A549 (cell line): ENCODE data around the gene SBNO2. TPM values are rescaled to one million over a fixed set of nuclear protein-coding genes. Genes with fewer than 3 reads are reported as not detected.

Experiments
- ATAC-seq, 2 experiments: fragments of 200-7000 bp in 1 of 2; fragments of >200 bp in 1 of 2; cut with Nextera tagmentation in 1 of 2; cut with Tn5 transposase in 1 of 2; 3 replicates each; pipeline versions ENCODE4 v1.8.0 to v1.9.1; 2018 to 2020; ENCODE audit warnings: mild to moderate bottlenecking in 1 of 2, moderate library complexity in 1 of 2
- CTCF ChIA-PET: fragments of 300-600 bp; sonication (Branson Sonifier 250); formaldehyde crosslinking; extraction: SDS; loops from one replicate; lab custom pipeline; 2021; ENCODE audit warnings: antibody characterized with exemption, inconsistent platforms; lab: Yijun Ruan, JAX
- POLR2A ChIA-PET: fragments of 350-600 bp; formaldehyde crosslinking; extraction: SDS; loops from one replicate; lab custom pipeline; 2021; ENCODE audit warnings: antibody characterized with exemption, inconsistent platforms; lab: Yijun Ruan, JAX
- DNase-seq, 2 experiments: peaks; one replicate each; pipeline versions ENCODE4 v3.0.0 to v3.0.0-alpha.2; 2011 to 2016; ENCODE audit warnings: low read depth in 1 of 2, low spot score in 1 of 2
- FAIRE-seq: peaks from 2 replicates; lab custom pipeline; 2011; peaks lifted over from hg19 to GRCh38; lab: Jason Lieb, UNC
- H3K27ac ChIP-seq, 2 experiments: fragments of >200 bp; sonication (Bioruptor Twin); formaldehyde crosslinking; 3 replicates each; pipeline ENCODE4 v1.5.1; 2016 to 2017
- H3K4me1 ChIP-seq: fragments of >200 bp; sonication (Bioruptor Twin); formaldehyde crosslinking; 3 replicates; pipeline ENCODE4 v1.6.1; 2016
- H3K4me2 ChIP-seq: fragments of >200 bp; sonication (Bioruptor Twin); formaldehyde crosslinking; 3 replicates; pipeline ENCODE4 v1.6.1; 2016
- H3K4me3 ChIP-seq: fragments of >200 bp; sonication (Bioruptor Twin); formaldehyde crosslinking; 3 replicates; pipeline ENCODE4 v1.5.1; 2016
- H3K9me3 ChIP-seq: fragments of >200 bp; sonication (Bioruptor Twin); formaldehyde crosslinking; 3 replicates; pipeline ENCODE4 v1.6.1; 2016
- CBX2 ChIP-seq: fragments of 200-600 bp; sonication (generic); IDR thresholded peaks from 2 replicates; pipeline ENCODE4 v1.6.1; 2016; ENCODE audit warnings: low read depth, mild to moderate bottlenecking, borderline replicate concordance
- EHF ChIP-seq: fragments of 250-450 bp; sonication (Bioruptor Pico); IDR thresholded peaks from 2 replicates; pipeline ENCODE4 v1.5.0; 2020; ENCODE audit warnings: mild to moderate bottlenecking
- EP300 ChIP-seq, 2 experiments: fragments of >200 bp; sonication (Bioruptor Twin); formaldehyde crosslinking; IDR thresholded peaks; 2 replicates in 1 of 2; 3 replicates in 1 of 2; pipeline ENCODE4 v1.6.1; 2016 to 2017
- ESRRA ChIP-seq: fragments of 150-350 bp; IDR thresholded peaks from 2 replicates; pipeline ENCODE4 v1.6.1; 2014; ENCODE audit warnings: mild to moderate bottlenecking, low read length, borderline replicate concordance
- HDAC2 ChIP-seq: fragments of 200-600 bp; sonication (generic); IDR thresholded peaks from 2 replicates; pipeline ENCODE4 v1.6.1; 2016
- HMGXB4 ChIP-seq: fragments of 250-450 bp; sonication (Bioruptor Pico); IDR thresholded peaks from 2 replicates; pipeline ENCODE4 v1.5.0; 2021; ENCODE audit warnings: mild to moderate bottlenecking, moderate library complexity, borderline replicate concordance
- JUN ChIP-seq, 2 experiments: fragments of >200 bp; sonication (Bioruptor Twin); formaldehyde crosslinking; IDR thresholded peaks; 2 replicates in 1 of 2; 3 replicates in 1 of 2; pipeline ENCODE4 v1.6.1; 2016 to 2017
- KDM1A ChIP-seq: fragments of 200-600 bp; sonication (generic); IDR thresholded peaks from 2 replicates; pipeline ENCODE4 v1.6.1; 2016; ENCODE audit warnings: low read depth, mild to moderate bottlenecking
- MAZ ChIP-seq: fragments of 150-350 bp; IDR thresholded peaks from 2 replicates; pipeline ENCODE4 v1.6.1; 2014; ENCODE audit warnings: antibody characterized with exemption, low read depth, low read length, borderline replicate concordance
- NPAS2 ChIP-seq: fragments of 250-450 bp; sonication (Bioruptor Pico); IDR thresholded peaks from 2 replicates; pipeline ENCODE4 v1.8.0; 2022; ENCODE audit warnings: mild to moderate bottlenecking, moderate library complexity, borderline replicate concordance
- PBX3 ChIP-seq: IDR thresholded peaks from 2 replicates; pipeline ENCODE4 v1.6.1; 2012
- POLR2A ChIP-seq: IDR thresholded peaks from 2 replicates; pipeline ENCODE4 v1.6.1; 2012; ENCODE audit warnings: mild to moderate bottlenecking, low read length
- RCOR1 ChIP-seq: fragments of 150-350 bp; IDR thresholded peaks from 2 replicates; pipeline ENCODE4 v1.6.1; 2014; ENCODE audit warnings: antibody characterized with exemption, low read length, low read depth
- RFX5 ChIP-seq: fragments of 450-650 bp; IDR thresholded peaks from 2 replicates; pipeline ENCODE4 v1.7.1; 2014; ENCODE audit warnings: antibody characterized with exemption, mild to moderate bottlenecking, moderate library complexity
- RNF2 ChIP-seq: fragments of 200-600 bp; sonication (generic); IDR thresholded peaks from 2 replicates; pipeline ENCODE4 v1.6.1; 2016; ENCODE audit warnings: low read depth, mild to moderate bottlenecking, antibody characterized with exemption, moderate library complexity, borderline replicate concordance
- TFCP2L1 ChIP-seq: fragments of 250-450 bp; sonication (Bioruptor Pico); IDR thresholded peaks from 2 replicates; pipeline ENCODE4 v1.5.0; 2021; ENCODE audit warnings: mild to moderate bottlenecking
- WGBS: methylation state at CpG from one replicate; pipeline ENCODE4 v1.1.6; 2017; ENCODE audit errors: missing lambda C conversion rate; 5-methylcytosine and 5-hydroxymethylcytosine counted together
- polyA plus RNA-seq, 4 experiments: library from polyadenylated mRNA; depleted of rRNA in 3 of 4; stranded (reverse); fragments of >200 nt; fragmentation: RNase III in 1 of 4; extraction: RNeasy Plus Mini Kit Qiagen cat#74134 plus additional on column Dnase treatment in 1 of 4; gene quantifications; 2 replicates in 3 of 4; 3 replicates in 1 of 4; pipeline ENCODE4 v1.2.3, GENCODE V29; 2011 to 2017
- TF ChIP-seq, protein P1 (sequence below): IDR thresholded peaks from 2 replicates; pipeline ENCODE4 v1.6.1; 2012
- TF ChIP-seq, protein P2 (sequence below): fragments of 450-650 bp; IDR thresholded peaks from 2 replicates; pipeline ENCODE4 v1.6.1; 2014; ENCODE audit warnings: antibody characterized with exemption

Gene SBNO2
- polyA plus RNA-seq, 2 of the 4 experiments (the other 2 are of a cell fraction): 6.8 to 27.0 TPM

GRCh38 chr19:1156830-1157615 lies 17.0 kb downstream of the SBNO2 start:
- ATAC-seq (no peak), FAIRE-seq (no peak), DNase-seq (no peak)
- Histone ChIP-seq H3K4me1 (peaks cover 57% of the 10 kb centered on the region), H3K9me3 (no peaks in the 10 kb centered on the region), H3K4me3 (no peak overlapping the region), H3K27ac (peak overlapping the region; percentile 90 to 98; a peak in 4 of 6 replicates), H3K4me2 (no peak overlapping the region)
- TF ChIP-seq ESRRA (no peak), KDM1A (no peak)
- ChIA-PET POLR2A (no interaction called here), CTCF (no interaction called here)
- 96% methylated on average over 14 of the region's 46 CpGs for WGBS

GRCh38 chr19:1156305-1156801 lies 17.7 kb downstream of the SBNO2 start:
- whole genome bisulfite sequencing: 71% methylated on average over 20 of the region's 24 CpGs
- peak; percentile 35 to 48; a peak in 5 of 6 replicates for ATAC-seq
- H3K4me2 ChIP-seq: peak overlapping the region; percentile 70; the same call in 2 of the 3 replicates

DNA sequence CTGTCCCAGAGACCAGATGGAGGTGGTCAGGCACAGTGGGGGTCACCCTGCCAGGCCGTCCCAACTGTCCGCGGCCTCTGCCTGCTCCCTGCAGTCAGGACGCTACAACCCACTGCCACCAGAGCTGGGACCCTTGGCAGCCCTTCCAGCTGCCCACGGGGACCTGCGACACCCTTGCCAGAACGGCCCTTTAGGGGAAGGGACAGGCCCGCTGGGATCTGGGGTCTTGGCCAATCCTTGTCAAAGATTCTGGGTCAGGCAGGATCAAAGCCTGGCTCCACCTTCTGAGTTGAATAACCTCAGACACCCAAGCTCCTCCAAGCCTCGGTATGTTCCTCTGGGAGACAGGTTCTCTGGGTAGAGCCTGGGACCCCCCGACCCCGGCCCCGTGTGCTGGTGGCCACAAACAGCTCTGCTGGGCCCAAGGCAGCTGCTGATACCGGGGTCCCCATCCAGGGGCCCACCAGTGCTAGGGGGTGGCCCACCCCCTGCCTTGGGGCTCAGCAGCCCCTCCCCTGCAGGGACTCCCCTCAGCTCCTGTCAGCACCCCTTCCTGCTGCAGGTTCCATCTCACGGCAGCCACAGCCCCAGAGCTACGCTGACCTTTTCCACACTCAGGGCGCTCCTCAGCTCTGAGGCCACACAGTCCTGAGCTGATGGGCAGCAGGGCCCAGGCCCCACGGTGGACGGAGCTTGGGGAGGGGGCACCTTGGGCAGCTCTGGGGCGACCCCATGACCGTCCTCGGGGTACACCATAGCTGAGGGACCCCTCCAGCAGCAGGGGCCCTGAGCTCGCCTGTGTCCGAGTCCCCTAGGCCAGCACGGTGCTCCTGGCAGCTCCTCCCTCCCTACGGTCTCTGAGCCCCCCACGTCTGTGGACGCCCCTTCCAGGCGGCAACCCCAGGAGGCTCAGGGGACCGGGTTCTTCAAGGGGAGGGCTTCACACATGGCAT lies 18.4 kb downstream of the SBNO2 start:
- peak; percentile 54 to 58 for ATAC-seq
- FAIRE-seq: no peak
- TF ChIP-seq, protein P1, sequence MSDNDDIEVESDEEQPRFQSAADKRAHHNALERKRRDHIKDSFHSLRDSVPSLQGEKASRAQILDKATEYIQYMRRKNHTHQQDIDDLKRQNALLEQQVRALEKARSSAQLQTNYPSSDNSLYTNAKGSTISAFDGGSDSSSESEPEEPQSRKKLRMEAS: no peak
- peak; percentile 2 to 10; a peak in 1 of 5 replicates for TF ChIP-seq JUN (IDR thresholded peaks at IDR 0.05)
- 71% methylated on average over 11 of the region's 29 CpGs for WGBS
- peak overlapping the region; percentile 9; the same call in 1 of the 3 replicates for H3K4me3 ChIP-seq
- peak in 1 of 2 experiments; percentile 58 for DNase-seq
- CTCF ChIA-PET: interaction anchor here (0.5 to 1.7 kb wide), 9 partner anchors 9 to 89 kb away, joined by 3 to 12 read pairs (median 3); partner anchors contain the start of gene ARHGAP45
- POLR2A ChIA-PET: interaction anchor here (0.7 to 1.5 kb wide), 5 partner anchors 8 to 33 kb away, joined by 3 to 5 read pairs (median 3); no protein-coding TSS in a partner anchor
- no peaks in the 10 kb centered on the region for H3K9me3 ChIP-seq
- peak overlapping the region; percentile 70 for H3K4me2 ChIP-seq
- peaks cover 43% of the 10 kb centered on the region for H3K4me1 ChIP-seq
- peak overlapping the region; percentile 90 to 98 for H3K27ac ChIP-seq

More at GRCh38 chr19:1156305-1156801, 17.7 kb downstream of the SBNO2 start:
- DNase-seq: peak in 1 of 2 experiments; percentile 60
- FAIRE-seq: no peak
- Histone ChIP-seq H3K27ac (peak overlapping the region; percentile 90 to 98), H3K4me3 (no peak overlapping the region), H3K9me3 (no peaks in the 10 kb centered on the region), H3K4me1 (peaks cover 50% of the 10 kb centered on the region)
- POLR2A ChIA-PET: interaction anchor here (0.7 to 1.4 kb wide), 3 partner anchors 7 to 33 kb away, joined by 3 read pairs; no protein-coding TSS in a partner anchor
- CTCF ChIA-PET: interaction anchor here (0.8 to 1.7 kb wide), 3 partner anchors 37 to 65 kb away, joined by 3 to 12 read pairs (median 6); no protein-coding TSS in a partner anchor
- no peak for TF ChIP-seq PBX3
- no peak for TF ChIP-seq KDM1A

DNA sequence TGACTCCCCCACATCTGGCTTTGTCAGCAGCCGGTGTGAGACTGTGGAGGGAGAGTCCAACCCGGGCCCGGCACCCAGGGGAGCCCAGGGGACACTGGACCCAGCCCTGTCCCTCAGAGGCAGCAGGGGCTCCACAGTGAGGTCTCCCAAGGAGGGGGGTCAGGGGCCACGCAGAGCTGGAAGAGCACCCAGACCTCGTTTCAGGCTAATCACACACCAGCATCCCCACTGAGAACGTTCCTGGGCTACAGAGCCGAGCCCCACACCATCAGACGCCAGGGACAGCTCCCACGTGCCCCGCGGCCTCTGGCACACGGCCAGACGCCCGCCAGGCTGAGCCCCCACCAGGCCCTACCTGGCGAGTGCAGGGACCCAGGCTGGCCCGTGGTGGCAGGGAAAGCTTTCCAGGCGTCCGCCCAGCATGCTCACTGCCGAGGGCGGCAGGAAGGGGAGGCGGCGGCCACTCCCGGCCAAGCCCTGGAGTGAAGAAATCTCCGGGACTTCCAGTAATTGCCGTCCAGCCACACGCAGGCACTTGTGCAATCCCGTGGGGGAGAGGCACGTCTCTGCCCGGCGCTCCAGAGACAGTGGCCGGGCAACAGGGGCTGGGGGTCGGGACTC lies 19.2 kb downstream of the SBNO2 start:
- POLR2A ChIA-PET: interaction anchor here (1.3 to 1.5 kb wide), 3 partner anchors 9 to 32 kb away, joined by 3 to 5 read pairs (median 3); no protein-coding TSS in a partner anchor
- Histone ChIP-seq H3K4me3 (peak overlapping the region; percentile 23; the same call in 1 of the 3 replicates), H3K27ac (peak overlapping the region; percentile 90 to 98), H3K4me2 (peak overlapping the region; percentile 70), H3K4me1 (peaks cover 35% of the 10 kb centered on the region), H3K9me3 (no peaks in the 10 kb centered on the region)
- FAIRE-seq: no peak
- peak; percentile 73 to 78 for ATAC-seq
- peak; percentile 58 to 84 for DNase-seq
- no CpG with 5 or more reads among the region's 32 CpGs for WGBS
- CTCF ChIA-PET: interaction anchor here (0.7 to 1.9 kb wide), 6 partner anchors 12 to 88 kb away, joined by 3 to 12 read pairs (median 4); partner anchors contain the start of gene ARHGAP45
- TF ChIP-seq EHF (CRISPR knock-in tag) (no peak), HMGXB4 (no peak), RCOR1 (no peak), NPAS2 (no peak), RNF2 (no peak), POLR2A (no peak), CBX2 (no peak), RFX5 (no peak), MAZ (no peak), TFCP2L1 (CRISPR knock-in tag) (no peak), PBX3 (no peak), EP300 (IDR thresholded peaks at IDR 0.05) (peak; percentile 41 to 86; a peak in 4 of 5 replicates), HDAC2 (no peak)
- TF ChIP-seq, protein P2, sequence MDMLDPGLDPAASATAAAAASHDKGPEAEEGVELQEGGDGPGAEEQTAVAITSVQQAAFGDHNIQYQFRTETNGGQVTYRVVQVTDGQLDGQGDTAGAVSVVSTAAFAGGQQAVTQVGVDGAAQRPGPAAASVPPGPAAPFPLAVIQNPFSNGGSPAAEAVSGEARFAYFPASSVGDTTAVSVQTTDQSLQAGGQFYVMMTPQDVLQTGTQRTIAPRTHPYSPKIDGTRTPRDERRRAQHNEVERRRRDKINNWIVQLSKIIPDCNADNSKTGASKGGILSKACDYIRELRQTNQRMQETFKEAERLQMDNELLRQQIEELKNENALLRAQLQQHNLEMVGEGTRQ: no peak
